ENCODE data around the gene COLEC12.

COLEC12 gene

DNA sequence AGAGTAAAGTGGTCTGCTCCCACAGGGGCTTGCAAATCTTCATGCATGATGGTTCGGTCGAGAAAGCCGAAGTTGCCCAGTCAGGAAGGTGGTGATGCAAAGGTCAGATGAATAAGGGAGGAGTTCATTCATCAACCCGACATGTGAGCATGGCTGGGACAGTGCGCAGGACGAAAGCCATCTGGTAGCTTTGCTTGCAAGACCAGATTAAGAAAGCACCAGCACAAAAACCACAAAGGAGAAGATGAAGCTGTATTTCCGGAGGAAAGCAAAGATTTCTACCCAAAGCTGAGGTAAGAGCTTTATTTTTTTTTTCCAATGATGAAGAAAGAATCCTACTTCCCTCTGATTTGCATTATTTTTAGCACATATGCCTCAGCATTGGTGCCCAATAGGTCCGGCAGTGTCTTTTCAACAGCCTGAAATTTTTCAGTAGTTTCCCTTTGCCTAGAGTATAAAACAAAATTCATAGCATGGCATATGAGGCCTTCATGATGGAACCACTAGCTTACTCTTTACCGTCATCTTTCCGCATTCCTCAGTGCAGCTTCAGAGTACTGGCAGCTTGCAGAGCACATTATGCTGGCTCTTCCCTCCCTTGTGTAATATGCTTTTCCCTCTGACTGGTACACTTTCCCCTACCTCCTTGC lies 120.7 kb downstream of the COLEC12 start:
- peak in 7 of 42 donors; percentile 6 to 46 (median 29) for DNase-seq
- intact Hi-C loops (cut with DNase I) = no loop called here

DNA sequence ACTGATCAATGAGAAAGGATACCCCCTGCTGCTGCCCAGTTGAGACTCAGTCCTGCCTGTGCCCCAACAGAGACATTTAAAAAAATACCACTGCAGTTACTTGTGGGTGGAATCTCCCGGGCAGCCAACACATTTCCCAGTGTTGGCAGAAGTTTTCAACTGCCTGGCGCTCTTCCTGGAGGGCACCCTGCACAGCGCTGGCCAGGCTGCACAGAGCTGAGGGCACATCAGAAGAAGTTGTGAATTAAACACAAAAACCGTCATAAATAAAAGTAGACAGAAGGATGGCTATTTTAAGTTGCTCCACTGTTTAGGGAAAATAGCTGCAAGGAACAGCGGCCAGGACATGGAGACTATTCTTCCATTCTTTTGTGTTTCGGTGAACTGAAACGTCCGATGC lies 122.4 kb downstream of the COLEC12 start:
- DNase-seq = peak in 27 of 42 donors; percentile 4 to 64 (median 40)

DNA sequence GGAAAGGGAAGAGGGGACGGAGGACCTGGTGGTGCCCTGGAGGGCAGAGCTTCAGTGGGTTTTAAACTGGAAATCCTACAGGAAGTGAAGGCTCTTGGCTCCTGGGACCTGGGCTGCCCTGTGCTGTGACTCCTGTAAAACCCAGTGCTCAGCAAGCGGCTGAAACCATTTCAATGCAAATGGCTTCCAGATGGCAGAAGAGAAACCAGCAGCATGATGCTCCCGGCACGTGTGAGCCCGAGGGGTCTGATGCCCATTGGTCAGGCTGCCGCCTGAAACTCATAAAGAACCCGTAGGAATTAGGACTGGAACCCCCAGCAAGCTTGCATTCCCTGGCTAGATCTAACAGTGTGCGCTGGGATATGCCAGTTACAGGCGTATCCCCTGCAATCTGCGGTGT lies 123.4 kb downstream of the COLEC12 start:
- no peak for DNase-seq
- intact Hi-C loops (cut with DNase I) = no loop called here

More for the DNA sequence above, 122.4 kb downstream of the COLEC12 start:
- intact Hi-C loops (cut with DNase I) = no loop called here

DNA sequence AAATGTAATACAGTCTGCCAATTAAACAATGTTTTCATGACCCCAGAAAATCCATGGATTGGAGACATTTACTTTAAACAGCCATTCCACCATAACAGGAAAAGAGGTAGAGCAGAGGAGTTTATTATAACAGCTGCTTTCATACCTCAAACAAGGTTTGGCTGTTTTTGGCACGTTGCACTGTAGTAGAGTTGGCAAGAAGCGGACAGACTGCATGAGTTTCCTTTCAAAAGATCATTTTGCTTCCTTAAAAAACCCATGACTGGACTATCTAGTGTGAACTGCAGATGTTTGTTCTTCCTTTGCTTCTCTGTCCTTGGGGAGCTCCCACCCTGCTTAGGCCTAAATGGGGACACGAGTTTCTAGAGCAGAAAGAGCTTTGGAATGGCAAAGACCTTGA lies 124.2 kb downstream of the COLEC12 start:
- DNase-seq = no peak
- intact Hi-C loops (cut with DNase I) = no loop called here

DNA sequence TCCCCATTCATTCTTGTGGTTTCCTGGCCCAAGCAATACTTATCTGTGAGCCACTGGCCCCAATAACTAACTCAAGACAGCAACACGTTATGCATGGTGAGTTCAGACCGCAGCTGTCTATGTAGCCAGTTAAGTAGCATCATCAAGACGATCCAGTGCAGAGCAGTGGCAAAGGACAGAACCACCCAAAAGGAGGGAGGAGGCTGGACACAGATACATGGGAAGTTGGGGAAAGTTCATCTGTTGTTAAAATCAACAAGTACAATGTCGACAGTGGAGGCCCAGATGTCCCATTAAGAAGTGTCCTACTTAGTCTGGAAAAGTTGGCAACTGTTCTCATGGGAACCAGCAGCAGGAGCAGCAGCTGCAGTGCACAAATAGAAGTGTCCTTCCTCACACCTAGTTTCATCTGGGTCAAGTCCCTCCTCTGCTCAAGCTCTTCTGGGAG lies 125.8 kb downstream of the COLEC12 start:
- intact Hi-C loops (cut with DNase I) = no loop called here
- no peak for DNase-seq

DNA sequence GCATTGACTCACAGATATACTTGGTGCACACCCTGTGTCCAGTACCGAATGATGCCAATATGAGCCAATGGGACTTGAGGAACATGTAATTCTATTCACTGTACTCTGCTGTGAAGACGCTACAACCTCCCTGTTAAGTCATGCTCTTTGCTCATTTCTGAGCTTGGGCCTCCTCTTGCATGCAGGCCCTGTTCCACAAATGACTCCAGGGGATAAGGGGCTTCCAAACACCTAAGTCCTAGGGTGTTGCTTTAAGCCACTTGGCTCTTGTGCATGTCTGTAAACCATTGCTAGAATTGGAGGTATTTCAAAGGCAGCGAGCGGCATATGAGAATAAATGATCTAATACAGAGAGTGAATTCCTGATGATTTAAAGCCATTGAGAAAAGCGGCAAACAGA lies 126.7 kb downstream of the COLEC12 start:
- intact Hi-C loops (cut with DNase I) = no loop called here
- no peak for DNase-seq

DNA sequence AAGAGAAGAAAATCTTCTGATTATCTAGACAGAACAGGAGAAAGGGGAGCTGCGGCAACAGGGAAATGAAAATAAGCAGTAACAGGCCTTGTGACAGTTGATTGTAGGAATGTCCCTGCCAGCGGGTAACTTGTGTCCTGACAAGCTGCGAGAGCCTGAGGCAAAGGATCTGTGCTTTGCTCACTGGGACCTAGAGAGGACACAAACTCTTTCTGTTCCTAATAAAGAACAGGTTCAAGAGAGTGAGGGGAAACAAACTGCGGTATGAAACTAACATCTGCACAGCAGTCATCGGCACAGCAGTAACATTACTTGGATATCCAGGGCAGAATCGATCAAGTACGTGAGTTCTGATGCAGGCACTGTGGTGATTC lies 128.9 kb downstream of the COLEC12 start:
- intact Hi-C loops (cut with DNase I) = no loop called here
- no peak for DNase-seq

DNA sequence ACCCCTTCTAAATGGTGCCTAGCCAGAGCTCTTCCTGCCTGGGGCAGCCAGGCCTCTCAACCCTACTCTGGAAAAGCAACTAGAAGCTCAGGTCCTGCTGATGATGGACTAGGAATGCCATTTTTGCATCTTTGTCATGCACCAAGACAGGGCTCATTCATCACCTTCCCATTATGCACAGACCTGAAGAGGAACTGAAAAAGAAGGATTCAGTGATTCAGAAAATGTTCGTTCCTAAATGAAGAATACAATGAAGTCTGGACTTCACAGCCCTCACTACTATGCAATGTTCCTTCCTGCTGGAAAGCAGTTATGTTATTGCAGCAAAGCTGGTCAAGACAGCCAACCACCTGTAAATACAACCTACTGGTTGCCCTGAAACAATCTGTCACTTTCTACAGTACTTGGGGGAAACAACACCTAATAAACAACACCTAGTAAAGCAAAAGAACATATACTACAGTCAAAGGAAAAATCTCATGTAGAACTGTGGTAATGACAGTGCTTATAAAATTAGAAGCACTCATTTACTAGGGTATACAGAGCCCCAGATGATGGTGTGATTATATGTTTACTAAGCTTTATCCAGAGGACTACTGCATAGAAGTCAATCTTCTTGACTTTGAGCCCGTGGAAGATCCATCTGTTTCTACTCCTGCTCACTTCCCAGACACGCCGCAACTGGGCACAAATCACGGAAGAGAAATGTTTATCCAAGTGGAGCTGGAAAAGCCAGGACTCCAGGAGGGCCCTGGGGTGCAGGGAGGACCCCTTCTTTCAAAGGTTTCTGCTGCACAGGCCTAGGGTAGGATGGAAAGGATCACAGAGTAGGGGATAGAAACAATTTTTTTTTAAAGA lies 129.5 kb downstream of the COLEC12 start:
- no peak for DNase-seq
- intact Hi-C loops (cut with DNase I) = no loop called here

DNA sequence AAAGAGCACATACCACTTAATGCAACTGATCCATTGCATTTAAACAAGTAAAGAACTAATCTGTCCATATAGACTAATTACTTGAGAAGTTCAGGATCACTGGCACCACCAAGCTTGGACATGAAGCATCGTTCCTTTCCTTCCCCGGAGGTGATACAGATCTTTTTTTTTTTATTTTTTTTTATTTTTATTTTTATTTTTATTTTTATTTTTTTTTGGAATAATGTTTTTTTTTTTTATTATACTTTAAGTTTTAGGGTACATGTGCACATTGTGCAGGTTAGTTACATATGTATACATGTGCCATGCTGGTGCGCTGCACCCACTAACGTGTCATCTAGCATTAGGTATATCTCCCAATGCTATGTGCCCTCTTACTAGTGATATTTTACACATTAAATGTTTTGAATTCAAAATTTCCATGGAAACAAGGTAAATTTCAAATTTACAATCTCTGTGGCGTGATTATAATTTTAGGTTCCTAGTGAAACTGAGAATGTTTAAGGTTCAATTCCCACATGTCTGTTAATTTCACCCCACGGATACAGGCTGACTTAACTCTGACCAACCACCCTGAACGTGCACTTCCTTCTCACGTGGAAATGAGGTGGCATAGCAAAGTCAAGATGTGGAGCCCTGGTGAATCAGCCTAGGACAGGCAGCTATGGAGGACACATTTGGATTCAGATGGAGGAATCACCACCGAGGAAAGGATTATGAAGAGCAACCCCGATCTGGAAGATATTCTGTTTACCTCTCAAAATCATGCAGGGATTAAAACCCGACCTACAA lies 131.1 kb downstream of the COLEC12 start:
- intact Hi-C loops (cut with DNase I) = no loop called here
- DNase-seq = no peak

DNA sequence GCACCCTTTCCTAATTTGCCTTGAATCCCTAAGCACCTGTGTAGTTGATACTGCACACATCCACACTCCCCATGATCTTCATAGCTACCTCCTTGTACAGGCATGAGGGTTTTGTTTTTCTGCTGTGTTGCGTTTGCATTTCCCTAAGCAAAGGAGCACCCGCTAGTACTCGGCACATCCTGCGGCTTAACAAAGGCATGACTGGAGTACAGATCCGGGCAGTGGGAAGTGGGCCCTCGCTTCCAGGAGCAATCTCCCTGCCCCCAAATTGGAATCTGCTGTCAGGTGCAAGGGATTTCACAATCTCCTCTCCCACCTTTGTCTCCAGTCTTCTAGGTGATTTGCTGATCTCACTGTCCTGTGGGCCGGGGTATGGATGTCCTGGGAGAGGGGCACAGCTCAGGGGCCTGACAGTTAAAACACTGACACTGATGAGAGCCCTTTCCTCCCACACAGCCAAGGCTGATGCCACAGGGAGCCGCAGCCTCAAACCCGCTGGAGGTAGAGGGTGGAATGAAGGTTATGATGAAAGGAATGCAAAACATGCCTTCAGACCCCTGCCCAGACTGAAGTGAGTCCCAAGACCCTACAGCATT lies 133.9 kb downstream of the COLEC12 start:
- no peak for DNase-seq
- intact Hi-C loops (cut with DNase I) = no loop called here

DNA sequence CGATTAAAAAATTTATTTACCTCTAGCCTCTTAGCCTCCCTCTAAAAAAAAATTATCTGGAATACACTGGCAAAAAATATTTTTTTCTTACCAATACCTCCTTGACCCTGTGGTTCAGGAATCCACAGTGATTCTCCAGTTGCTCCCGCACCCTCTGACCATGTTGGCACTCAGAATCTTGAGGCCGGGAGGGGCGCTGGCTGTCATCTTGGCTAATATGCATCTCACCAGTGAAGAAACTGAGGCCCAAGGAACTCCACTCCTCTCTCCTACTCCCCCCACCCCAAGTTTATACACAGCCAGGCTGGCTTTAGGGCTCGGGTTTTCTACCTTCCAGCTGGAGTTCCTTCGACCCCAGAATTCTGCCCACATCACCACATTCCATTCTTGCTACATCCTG lies 134.8 kb downstream of the COLEC12 start:
- intact Hi-C loops (cut with DNase I) = no loop called here
- DNase-seq = no peak

DNA sequence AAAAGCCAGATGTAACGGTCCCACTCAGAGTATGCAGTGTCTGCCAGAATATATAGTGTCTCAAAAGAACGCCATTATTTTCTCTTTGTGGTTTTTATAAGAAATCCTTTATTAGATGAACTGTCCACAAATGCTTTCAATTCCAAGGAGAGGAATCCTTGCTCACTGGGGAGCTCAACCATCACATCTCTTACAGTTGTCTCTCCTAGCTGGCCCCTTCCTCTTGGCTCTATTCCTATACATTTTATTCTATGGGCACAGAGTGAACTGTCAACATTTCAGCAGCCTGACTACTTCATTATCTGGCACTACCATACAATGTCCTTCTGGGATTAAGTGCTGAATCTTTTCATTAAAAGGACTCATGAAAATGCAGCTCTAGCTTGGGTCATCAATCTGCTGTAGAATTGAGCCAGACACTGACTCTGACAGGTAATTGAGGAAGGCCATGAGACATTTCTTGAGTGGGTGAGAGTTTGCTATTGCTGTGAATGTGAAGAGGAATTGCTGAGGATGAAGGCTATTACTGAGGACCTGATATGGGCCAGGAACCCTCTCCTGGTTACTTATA lies 136.2 kb downstream of the COLEC12 start:
- intact Hi-C loops (cut with DNase I) = no loop called here
- DNase-seq = no peak

DNA sequence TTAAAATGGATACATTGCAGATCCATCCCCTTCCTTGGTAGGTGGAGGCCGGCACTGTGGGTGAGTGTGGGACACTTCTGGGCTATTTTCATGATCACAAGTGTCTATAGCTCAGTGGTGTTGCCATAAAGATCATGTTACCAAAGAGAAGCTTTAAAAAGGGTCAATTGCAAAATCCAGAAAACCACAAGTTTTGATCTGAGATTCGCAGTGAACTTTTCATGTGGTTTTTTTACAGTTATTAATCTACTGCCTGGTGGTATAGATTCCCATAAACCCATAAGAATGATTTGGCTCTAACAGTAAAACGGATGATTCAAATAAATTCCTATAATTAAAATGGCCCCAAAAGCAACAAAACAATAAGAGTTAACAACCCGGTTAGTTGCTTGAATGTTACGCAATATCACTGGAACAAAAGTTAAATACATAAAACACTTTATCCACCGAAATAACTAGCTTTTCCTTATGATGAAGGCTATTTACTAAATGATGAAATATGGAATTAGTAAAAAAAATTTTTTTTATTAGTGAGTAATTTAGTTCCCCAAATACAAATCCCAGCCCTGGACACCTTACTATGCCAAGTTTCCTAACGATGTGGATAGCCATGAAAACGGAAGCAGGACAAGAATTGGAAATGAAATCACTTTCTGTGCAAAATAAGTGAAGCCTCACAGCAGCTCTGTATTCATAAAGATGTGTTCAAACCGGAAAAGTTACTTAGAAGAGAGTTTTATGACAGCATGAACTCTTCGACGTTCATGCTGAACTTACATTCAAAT lies 137.0 kb downstream of the COLEC12 start:
- DNase-seq = no peak
- intact Hi-C loops (cut with DNase I) = no loop called here

DNA sequence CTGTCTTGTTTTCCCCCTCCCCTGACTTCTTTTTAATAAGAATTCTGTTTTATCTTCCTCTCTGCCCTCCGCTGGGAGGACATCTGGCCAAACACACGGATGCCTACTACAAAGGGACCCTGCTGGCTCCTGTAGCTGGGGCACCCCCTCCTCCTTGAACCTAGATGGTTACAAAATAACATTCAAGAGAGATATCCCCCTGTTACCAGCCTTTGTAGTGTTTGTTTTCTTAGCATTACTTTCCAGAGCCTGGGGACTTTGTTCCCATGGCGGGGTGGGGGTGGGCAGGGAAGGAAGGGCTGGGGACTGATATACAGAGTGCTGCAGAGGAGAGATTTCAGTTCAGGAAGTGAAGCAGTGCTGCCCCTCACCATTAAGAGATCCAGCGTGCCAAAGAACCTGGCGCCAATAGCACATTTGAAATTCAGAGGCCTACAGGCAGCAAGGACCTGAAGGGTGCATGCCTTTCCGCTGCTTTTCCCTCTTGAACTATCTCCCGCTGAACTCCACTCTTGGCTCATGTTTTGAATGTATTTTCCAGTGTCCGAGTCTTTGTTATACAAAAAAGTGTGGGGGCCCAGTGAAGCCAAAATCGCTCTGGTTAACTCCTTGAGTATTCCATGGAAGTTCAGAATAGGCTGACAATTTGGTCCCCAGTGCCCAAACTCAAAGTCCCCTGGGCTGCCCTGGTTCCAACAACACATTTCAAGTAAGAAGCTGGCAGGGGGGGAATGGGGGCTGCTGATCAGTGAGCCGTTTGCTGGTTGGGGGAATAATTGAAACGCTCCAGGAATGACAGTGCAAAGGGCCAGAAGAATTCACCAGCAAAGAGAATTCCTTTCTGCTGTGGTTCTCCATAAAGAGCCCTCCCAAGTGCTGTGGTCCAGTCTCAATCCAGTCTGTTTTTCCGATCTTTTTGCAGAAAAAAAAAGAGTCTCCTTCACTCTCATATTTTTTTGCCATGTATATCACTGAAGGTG lies 137.9 kb downstream of the COLEC12 start:
- intact Hi-C loops (cut with DNase I) = no loop called here
- DNase-seq = no peak

DNA sequence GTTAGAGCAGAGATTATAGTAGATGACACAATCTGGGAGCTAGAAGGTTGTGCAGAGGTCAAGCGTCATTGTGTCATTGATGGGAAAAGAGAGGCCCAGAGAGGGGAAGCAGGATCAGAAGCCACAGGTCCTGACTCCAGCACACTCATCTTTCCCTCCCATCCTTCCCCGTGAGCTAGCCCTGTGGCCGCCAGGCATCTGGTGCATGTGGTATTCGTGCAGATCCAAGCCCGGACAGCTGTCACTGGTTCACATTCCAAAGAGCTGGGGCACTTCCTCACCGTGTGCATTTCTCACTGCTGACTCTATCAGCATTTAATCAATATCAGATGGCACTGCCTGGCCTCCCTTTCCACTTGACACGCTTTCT lies 138.6 kb downstream of the COLEC12 start:
- no peak for DNase-seq
- intact Hi-C loops (cut with DNase I) = no loop called here

DNA sequence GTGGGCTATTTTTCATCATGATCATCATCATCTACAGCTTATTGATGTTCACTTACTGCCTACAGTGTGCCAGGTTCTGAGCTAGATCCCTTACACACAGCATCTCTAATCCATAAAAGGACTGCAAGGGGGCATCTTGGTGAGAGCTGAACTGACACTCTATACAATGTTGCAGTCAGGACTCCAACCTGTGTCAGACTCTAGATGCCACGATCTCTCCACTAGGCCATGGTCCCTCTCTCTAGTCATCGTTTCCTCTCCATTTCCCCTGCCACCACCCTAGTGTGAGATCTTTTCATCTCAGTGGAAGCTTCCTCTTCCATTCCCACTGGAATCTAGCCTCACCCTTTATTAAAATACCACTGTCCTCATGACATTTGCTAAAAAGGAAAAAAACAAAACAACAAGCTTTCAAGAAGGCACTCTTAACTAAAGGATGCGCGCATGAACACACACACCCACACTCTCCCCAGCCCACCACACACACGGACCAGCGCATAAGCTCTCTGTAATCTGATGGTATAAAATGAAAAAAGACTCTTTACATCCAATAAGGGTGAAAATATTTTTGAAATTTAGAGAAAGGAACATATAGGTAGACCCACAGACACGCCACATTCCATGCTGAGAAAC lies 139.3 kb downstream of the COLEC12 start:
- DNase-seq = no peak
- intact Hi-C loops (cut with DNase I) = no loop called here

DNA sequence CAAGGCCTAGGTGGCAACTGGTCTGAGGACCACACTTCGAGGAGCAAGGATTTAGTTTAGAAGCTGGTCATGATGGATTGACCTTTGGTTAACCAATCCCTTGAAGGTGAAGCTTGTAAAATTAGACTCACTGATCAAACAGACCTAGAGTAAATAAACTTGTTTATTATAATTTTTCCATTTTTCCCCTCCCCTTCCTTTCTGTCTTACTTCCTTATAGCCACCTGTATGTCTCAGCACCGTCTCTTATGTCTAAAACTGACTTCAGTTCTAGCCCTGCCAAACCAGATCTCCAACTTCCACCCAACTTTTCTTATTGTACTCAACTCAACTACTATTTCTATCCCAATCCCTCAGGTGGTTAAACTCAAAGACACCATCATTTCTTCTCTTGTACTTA lies 139.8 kb downstream of the COLEC12 start:
- intact Hi-C loops (cut with DNase I) = no loop called here
- no peak for DNase-seq

Measured in head of caudate nucleus (tissue), 42 donors.